ENCODE results near the gene PAX5.

Gene PAX5

DNA sequence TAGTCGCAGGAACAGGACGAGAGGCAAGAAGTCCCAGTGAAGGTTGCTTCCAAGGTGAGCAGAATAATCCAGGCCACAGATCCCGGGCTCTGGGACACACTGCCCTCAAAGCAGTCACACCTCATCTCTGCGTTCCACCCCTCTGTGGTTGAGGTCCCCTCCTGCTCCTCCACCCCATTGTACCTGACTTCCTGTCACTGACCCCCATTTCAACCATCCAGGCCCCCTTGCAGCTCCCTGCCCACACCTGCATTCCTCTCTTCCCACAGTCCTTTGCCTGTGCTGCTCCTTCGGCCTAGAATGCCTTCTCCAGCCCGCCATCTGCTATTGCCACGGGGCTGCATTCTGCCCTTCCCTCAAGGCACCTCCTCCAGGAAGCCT is 73.5 kb downstream of the PAX5 start:
- DNase-seq (ENCODE audit: low read depth): no peak

DNA sequence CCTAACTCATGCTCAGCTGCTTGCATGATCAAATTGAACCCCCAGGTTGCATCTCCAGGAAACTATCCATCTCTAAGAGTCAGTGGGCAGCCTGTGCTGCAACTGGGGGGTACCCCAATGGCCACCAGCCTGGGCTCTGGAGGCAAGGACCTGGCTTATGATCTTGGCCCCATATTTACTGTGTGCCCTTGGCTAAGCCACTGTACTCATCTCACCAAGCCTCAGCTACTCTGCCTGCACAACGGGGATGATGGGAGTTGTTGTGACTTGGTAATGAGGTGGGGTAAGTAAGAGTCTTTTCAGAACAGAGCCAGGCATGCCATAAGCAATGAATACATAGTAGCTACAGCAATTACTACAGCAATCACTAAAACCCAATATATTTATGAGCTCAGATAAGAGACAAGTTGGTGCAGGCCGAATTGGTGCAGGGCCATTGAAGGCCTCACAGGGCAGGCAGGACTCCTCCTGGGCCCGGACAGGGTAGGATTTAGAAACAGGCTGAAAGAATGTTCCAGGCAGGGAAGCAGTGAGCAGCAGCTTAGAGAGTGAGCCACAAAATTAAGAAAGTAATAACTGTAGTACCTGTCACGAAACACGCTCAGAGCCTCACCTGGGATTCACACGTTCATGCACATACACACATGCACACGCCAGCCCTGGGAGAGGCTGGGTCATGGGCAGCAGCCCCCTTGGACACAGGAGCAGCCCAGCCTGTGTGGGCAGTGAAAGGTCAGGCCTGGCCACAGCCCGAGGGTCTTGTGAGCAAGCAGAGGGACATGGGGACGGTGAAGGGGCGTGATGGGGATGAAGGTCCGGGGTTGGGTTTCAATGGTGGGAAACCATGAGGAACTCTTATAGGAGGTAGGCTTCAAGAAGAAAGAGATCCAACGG is 74.1 kb downstream of the PAX5 start:
- DNase-seq (ENCODE audit: low read depth): no peak

DNA sequence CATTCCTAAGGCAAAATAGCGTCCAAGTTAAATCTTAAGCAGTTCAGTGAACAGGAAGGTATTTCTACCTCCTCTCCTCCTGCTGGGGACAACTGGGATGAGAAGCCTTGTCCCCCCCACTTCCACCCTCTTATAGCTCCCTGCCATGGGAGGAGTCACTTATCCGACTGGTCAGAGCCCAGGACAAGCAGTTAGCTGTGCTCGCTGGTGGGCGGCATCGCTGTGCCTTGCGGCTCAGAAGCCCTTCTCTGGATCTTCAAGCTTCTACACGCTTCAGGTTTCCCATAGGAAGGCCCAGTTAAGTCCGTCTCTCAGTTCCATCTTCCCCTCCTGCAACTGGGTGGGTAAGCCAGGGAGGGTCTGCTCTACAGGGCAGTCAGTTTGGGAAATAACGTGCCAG is 77.2 kb downstream of the PAX5 start:
- DNase-seq (ENCODE audit: low read depth): no peak

DNA sequence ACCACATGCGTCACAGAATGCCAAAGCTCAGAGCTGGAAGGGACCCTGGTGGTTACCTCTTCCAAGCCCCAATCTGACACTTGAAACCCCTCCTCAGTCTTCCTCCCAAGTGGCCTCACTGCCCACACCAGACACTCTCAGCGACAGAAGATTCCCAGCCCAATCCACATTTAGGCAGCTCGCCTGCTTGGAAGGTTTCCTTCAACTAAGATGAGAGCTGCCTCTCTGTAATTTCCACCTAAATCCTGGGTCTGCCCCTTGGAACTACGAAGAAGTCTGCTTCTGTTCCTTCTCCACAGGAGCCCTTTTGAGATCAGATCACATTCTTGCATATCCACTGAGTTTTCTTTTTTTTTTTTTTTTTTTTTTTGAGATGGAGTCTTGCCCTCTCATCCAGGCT is 83.7 kb downstream of the PAX5 start:
- no peak for DNase-seq (ENCODE audit: low read depth)

DNA sequence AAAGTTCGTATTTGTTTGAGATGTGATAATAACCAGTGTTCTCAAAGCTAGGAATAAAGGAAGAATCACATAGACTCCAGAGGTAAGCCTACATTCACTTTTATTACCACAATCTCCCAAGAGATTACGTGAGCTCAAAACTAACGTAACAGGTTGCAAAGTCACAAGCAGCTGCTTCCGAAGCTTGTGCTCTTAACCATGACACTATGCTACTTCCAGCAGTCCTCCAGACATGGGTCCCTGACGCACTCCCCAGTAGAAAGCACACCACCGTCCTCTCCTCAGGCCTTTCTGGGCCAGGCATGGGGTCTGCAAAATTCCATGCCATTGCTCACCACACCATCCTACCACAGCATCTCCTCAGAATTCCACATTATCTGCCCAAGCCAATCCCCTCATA is 84.6 kb downstream of the PAX5 start:
- DNase-seq (ENCODE audit: low read depth): no peak

DNA sequence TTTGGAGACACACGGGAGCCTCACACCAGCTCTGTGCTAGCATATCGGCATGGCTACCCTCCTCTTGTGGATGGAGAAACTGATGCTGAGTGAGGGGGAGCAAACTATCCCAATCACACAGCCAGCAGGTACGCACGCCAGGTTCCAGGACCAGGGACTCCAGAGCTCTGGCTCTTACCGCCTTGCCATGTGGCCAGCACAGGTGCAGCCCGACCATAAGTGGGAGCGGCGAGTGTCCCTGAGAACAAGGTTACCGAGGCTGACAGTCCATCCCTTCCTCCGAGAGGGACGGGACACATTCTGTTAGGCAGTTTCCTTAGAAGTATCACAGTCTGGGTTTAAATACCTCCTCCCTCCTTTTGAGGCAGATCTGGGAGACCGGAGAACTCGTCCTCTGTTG is 86.0 kb downstream of the PAX5 start:
- no peak for DNase-seq (ENCODE audit: low read depth)

DNA sequence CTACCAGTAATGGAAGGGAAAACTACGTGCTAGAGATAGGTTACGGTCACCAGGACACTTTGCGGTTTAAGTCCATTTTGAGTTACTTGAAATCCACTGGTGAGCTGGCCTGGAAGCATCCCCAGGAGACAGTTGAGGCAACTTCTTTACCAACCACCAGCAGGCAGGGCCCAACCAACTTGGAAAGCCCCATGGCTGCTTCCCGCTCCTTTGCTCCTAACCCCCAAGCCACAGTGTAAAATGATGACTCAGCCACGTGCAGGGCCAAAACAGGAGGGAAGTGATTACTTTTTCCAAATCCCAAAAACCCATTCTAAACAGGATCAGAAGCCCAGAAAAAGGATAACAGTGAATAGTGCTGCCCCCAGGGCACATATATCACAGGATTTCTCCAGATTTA is 87.4 kb downstream of the PAX5 start:
- DNase-seq (ENCODE audit: low read depth): no peak

DNA sequence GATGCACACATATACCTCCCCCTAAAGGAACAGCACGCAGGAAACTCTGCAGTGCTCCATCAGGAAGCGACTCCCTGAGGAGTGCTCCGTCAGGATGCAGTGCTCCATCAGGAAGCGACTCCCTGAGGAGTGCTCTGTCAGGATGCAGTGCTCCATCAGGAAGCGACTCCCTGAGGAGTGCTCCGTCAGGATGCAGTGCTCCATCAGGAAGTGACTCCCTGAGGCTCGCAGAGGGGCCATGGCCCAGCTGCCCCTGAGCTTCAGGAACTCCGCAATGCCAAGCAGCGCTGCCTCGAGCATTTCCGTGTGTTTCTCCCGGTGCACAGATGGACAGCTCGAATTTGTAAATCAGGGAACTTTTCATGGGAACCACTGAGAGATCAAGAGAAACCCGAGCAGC is 88.1 kb downstream of the PAX5 start:
- no peak for DNase-seq (ENCODE audit: low read depth)

DNA sequence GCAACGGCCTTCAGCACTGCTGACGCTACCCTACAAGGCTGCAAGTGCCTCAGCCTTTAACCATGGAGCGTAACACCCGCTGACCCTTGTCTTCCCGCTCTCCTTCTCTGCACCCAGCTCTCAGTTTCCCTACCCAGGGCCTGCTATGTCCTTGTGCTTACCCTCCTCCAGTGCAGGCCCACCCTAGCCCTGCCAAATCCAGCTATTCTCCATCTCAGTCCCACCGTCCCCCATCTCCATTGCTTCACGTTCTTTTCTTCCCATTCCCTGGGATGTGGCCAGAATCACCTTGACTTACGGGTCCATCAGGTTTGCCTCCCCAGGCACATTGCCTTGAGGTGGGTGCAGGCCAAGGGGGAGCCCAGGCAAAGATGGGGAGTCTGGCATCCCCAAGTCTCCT is 91.2 kb downstream of the PAX5 start:
- no peak for DNase-seq (ENCODE audit: low read depth)

DNA sequence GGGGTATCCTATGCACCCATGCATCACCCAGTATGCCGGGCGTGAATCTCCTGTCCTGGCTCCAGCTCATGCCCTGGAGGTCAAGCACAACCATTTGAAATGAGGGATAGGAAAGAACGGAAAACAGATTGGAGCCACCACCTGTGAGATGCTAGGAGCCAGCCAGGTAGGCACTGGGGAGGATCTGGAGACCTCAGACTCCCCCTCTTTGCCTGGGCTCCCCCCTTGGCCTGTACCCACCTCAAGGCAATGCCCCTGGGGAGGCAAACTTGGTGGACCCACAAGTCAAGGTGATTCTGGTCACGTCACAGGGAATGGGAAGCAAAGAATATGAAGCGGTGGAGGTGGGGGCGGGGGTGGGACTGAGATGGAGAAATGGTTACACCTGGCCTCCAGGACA is 92.6 kb downstream of the PAX5 start:
- DNase-seq (ENCODE audit: low read depth): no peak

DNA sequence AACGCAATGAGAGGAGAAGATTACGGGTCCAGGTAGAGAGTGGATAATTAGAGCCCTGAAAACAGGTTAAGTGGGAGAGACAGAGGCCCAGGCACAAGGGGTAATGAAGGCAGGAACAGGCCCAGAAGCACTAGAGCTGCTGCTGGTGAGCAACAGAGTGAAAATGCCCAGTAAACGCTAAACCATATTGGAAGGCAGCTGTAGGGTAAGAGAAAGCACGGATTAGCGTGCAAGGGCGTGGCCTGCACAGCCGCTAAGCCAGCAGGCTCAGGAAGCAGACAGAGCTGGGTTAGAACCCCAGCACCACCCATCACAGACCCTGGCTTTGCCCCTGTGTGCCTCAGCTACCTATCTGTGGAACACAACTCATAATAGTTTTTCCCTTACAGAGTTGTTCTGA is 93.2 kb downstream of the PAX5 start:
- DNase-seq (ENCODE audit: low read depth): no peak

DNA sequence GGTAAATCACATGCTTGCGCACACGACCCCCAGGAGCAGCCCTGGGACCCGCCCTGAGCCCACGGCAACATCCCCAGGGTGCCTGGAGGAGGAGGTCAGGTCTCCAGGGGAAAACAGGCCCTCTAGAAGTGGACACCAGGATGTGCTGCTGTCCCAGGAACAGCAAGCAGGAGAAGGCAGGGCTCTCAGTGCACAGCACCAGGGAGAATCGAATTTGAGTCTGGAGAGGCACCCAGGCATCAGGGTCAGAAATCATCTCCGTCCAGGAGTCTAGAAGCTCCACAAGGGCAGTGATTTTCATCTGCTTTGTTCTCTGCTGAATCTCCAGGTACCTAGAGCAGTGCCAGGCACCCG is 93.6 kb downstream of the PAX5 start:
- no peak for DNase-seq (ENCODE audit: low read depth)

DNA sequence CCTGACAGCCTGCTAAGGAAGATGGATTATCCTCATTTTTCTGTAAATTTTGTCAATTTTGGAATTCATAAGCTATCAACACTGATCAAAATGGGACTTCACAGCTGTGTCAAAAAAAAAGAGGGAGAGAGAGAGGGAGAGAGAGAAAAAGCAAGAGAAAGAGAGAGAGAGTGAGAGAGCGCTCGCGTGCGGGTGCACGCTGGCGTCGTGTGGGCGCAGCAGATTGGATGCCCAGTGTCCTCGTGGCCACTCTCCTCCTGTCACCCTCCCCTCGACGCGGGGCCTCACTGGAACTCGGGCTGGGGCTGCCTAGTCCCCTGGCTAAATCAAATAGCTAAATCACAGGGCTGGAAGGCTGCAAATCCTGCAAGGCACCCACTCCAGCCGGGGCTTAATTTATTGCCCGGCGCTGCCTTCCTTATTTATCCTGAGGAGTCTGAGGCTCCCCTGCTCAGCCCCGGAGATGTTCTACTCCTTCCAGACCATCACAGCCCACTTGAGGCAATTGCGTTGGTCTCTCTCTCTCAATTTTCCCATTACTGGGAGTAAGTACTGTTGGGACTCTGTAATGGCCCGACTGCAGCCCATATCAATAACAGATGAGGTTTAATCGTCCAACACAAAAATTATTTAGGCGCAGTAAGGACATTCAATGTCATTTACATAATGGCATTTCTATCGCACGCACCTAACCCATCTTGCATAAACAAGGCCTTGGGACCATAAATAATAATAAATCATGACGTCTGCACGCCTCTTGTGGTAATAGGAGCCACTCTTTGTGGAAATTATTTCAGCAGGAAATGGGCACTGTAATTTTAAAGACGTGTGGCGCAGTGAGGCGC is 94.2 kb downstream of the PAX5 start:
- no peak for DNase-seq (ENCODE audit: low read depth)

DNA sequence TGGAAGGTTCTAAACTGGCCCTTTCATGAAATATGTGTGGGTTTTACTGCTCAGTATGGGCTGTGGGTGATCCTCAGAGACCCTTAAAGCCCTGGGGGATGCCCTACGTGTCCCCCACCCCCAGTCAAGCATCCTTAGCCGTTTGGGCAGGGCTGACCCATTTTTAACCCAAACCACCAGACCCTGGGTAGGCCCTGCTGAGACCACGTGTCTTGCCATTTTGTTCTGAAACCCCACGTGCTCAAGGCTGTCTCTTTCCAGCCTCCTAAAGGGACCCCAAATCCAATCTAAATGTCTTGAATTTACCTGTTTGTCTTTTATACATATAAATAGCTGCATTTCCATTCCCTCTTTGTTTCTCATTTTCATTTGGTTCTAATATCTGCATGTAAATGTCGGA is 94.9 kb downstream of the PAX5 start:
- no peak for DNase-seq (ENCODE audit: low read depth)

DNA sequence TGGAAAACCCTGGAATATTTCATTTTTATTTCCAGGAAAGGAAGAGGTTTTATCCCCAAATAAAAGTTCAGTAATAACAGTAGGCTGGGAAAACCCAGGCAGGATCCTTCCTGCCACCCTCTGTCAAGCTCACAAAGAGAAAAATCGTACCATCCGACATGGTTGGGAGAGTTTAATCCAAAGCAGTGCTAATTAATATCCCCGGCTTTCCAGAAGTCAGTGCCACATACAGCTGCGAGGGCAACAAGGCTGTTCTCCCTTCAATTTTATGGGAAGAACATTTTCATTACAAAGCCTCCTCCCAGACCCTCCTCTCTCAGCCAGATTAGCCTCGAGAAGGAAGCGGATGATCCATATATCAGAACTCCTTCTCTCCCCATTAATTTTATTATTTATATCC is 95.5 kb downstream of the PAX5 start:
- DNase-seq (ENCODE audit: low read depth): no peak

DNA sequence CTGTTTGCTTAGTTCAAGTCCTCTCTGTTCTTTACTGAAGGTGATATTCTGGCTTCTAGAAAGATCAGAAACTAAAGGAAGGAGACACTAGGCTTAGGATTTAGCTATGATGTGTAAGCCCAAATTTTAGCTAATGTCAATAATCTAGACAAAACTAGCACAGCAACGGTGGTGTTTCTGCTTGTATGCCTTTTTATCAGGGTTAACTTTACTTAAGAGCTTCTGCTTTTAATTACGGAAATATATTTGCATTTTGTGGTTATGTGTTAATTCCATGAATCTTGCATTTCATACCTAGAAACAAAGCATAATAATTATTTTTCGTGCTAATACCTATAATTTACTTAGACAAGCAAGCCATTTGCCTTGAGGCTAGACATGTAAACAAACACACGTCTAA is 96.1 kb downstream of the PAX5 start:
- no peak for DNase-seq (ENCODE audit: low read depth)

DNA sequence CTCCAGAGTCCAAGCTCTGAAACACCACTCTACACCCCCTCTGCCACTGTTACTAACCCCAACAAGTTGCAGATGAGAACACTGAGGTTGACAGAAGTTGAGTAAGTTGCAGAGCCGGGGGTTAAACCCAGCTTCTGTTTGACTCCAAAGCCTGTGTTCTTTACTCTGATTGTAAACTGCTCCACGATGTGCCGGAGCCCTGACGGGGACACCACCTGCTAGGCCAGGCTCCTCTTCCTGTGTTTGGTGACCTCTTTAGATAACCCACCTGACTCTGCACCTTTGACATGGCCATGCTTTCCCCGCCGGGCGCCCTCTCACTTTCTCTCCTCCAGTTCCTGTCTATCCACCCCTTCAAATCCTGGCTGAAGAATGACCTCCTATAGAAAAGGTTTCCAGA is 96.7 kb downstream of the PAX5 start:
- no peak for DNase-seq (ENCODE audit: low read depth)

DNA sequence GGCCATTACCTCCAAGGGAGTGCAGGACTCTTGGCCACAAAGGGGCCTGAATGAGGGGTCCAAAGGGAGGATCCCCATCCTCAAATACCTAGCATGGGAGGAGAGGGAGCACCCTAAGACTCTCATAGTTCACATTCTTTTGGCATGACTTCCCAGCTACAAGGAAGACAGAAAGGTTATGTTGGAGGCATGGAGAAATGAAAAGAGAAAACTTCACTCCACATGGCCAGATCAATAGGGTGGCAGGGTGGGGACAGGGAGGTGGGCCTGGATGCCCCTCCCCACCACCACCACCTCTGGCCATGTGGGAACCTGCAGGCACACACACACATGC is 97.6 kb downstream of the PAX5 start:
- DNase-seq (ENCODE audit: low read depth): no peak

DNA sequence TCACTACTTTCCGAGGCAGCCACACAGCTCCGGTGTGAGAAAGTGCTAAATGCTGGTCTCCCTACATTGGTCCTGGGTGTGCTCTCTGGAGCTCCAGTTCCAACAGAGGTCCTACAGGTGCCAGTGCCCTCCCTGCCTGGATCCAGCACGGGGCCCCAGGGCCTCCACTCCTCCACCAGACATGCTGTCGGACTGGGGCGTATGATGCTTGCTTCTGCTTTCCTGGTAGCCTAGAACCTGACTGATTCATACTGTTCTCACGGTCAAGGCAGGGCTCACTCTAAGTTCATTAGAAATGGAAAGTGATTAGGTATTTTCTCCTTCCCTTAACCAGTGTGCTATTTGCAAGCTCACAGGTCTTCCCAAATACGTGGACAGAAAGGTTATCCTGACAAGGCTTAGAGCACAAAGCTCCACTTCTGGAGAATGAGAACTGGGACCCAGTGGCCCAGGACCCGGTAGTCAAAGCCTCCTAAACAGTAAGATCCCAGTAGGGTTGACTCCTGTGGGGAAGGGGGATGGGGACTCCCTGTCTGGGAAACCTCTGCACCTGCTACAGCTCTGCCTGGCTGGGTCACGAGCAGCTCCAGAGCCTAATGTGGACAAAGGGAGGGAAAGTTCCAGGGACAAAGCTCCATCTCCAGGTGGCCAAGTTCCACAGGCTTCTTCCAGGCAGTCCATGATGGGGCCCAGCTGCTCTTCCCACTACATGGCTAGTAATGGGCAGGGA is 98.1 kb downstream of the PAX5 start:
- DNase-seq (ENCODE audit: low read depth): no peak

DNA sequence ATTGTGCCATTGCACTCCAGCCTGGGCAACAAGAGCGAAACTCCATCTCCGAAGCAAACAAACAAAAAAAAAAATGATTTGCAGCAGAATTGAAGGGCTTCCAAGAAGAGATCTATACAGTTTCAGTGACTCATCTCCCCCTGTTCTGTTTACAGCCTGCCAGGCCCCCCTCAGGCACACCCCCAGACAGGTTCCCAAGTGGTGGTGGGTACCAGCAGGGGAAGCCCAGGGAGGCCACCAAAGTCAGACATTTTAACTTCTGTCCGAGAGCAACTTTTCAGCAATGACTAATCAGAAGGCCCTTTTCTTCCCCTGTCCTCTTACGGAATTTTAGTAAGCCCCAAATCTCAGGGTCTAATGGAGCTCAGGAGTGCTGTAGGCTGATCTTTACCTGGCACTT is 98.7 kb downstream of the PAX5 start:
- no peak for DNase-seq (ENCODE audit: low read depth)

DNA sequence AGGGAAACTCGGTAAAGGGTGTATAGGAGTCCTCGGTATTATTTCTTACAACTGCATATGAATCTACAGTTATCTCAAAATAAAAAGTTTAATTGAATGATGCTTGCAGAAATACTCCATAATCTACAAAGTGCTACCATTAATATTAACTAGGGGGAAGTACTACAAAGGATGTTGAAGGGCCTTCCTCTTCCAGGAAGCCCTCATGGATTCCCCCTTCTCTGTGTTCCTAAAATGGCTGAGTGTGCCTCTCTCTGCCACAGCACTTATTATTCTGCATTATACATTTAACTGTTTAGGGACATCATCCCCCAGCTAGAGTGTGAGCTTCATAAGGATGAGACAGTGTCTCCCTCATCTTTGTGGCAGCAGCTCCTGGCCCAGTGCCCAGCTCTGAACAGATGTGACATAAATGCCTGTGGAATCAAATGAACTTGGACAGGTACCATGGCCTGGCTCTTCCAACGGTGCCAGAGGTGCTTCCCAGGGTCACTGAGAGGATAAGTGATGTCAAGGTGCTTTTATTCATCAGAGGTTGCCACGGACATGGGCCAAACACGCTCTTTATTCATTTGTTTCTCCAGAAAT is 99.5 kb downstream of the PAX5 start:
- no peak for DNase-seq (ENCODE audit: low read depth)

DNA sequence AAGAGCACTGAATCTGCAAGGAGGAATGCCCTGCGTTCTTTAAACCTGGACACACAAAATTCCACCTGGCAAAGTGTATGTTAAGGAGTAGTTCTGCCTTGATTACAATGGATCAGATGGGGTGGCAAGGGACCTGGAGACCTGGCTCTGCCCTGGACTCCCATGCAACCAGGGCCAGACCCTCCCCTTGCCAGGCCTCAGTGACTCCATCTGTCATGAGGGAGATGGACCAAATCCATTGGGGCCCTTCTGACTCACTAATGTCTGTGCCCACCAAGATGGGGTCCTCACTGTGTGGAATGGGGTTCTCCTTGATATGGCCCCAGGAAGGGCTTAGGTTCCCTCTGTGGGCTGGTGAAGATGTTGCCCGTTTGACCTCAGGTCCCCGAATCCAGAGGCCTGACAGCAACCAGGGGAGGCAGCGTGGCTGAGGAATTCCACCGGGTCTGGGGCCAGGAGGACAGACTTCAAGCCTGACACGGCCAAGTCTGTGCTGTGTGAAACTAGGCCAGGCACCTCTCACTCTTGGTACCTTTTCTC is 100.3 kb downstream of the PAX5 start:
- no peak for DNase-seq (ENCODE audit: low read depth)

All from GM04503 (cell line).